Measurements from ENCODE around the gene HCN2. TPM values are rescaled to one million over a fixed set of nuclear protein-coding genes. Genes with fewer than 3 reads are reported as not detected.

The HCN2 gene
- total RNA-seq, 1 experiment from 2014 or later: 3.9 TPM

GRCh38 chr19:595326-596262, 5.9 kb downstream of the HCN2 start:
- H3K36me3 Mint-ChIP-seq (ENCODE audit: insufficient read depth, unreplicated experiment): peaks cover 6% of the 10 kb centered on the region
- H3K27me3 Mint-ChIP-seq (ENCODE audit: insufficient read depth, unreplicated experiment): peaks cover 7% of the 10 kb centered on the region
- ChIA-PET CTCF (interaction anchor here (0.5 kb wide), 1 partner anchor 21 kb away, joined by 9 read pairs; no protein-coding TSS in a partner anchor), POLR2A (no interaction called here)
- BruUV-seq (replicated peaks): no TSS peak
- H3K9me3 ChIP-seq: no peaks in the 10 kb centered on the region
- intact Hi-C loops (cut with micrococcal nuclease; ENCODE audit: unreplicated experiment): no loop called here
- H3K4me3 Mint-ChIP-seq (ENCODE audit: unreplicated experiment): no peak overlapping the region
- TF ChIP-seq, protein P1, sequence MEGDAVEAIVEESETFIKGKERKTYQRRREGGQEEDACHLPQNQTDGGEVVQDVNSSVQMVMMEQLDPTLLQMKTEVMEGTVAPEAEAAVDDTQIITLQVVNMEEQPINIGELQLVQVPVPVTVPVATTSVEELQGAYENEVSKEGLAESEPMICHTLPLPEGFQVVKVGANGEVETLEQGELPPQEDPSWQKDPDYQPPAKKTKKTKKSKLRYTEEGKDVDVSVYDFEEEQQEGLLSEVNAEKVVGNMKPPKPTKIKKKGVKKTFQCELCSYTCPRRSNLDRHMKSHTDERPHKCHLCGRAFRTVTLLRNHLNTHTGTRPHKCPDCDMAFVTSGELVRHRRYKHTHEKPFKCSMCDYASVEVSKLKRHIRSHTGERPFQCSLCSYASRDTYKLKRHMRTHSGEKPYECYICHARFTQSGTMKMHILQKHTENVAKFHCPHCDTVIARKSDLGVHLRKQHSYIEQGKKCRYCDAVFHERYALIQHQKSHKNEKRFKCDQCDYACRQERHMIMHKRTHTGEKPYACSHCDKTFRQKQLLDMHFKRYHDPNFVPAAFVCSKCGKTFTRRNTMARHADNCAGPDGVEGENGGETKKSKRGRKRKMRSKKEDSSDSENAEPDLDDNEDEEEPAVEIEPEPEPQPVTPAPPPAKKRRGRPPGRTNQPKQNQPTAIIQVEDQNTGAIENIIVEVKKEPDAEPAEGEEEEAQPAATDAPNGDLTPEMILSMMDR (IDR thresholded peaks at IDR 0.05; ENCODE audit: insufficient read depth in 1 of 2, low read depth in 1 of 2, low read length in 1 of 2, severe bottlenecking in 1 of 2, unreplicated experiment in 1 of 2): no peak
- H3K4me1 ChIP-seq: peaks cover 8% of the 10 kb centered on the region; the same call in 1 of the 2 replicates
- no peak for DNase-seq
- no peaks in the 10 kb centered on the region for H3K9me3 Mint-ChIP-seq (ENCODE audit: unreplicated experiment)
- no peak overlapping the region for H3K4me3 ChIP-seq (ENCODE audit: low read depth, low read length)
- 0 out of 2 replicates have a peak, but pooled peaks cover 2% of the 10 kb centered on the region for H3K27me3 ChIP-seq (replicated peaks; ENCODE audit: control insufficient read depth, insufficient read depth, low read length)
- H3K4me1 Mint-ChIP-seq (ENCODE audit: low read depth, unreplicated experiment): no peaks in the 10 kb centered on the region
- no peaks in the 10 kb centered on the region for H3K36me3 ChIP-seq (ENCODE audit: control insufficient read depth, insufficient read depth, low read length)
- no peak overlapping the region for H3K27ac Mint-ChIP-seq (ENCODE audit: unreplicated experiment)

GRCh38 chr19:596263-596655, 6.6 kb downstream of the HCN2 start:
- Mint-ChIP-seq H3K27ac (ENCODE audit: unreplicated experiment) (no peak overlapping the region), H3K4me1 (ENCODE audit: low read depth, unreplicated experiment) (no peaks in the 10 kb centered on the region), H3K9me3 (ENCODE audit: unreplicated experiment) (no peaks in the 10 kb centered on the region), H3K27me3 (ENCODE audit: insufficient read depth, unreplicated experiment) (peaks cover 5% of the 10 kb centered on the region), H3K4me3 (ENCODE audit: unreplicated experiment) (no peak overlapping the region), H3K36me3 (ENCODE audit: insufficient read depth, unreplicated experiment) (peaks cover 2% of the 10 kb centered on the region)
- no peak for DNase-seq
- H3K4me3 ChIP-seq (ENCODE audit: low read depth, low read length): no peak overlapping the region
- TF ChIP-seq, protein P1 (IDR thresholded peaks at IDR 0.05; ENCODE audit: insufficient read depth in 1 of 2, low read depth in 1 of 2, low read length in 1 of 2, severe bottlenecking in 1 of 2, unreplicated experiment in 1 of 2): no peak
- intact Hi-C loops (cut with micrococcal nuclease; ENCODE audit: unreplicated experiment): no loop called here
- 0 out of 2 replicates have a peak, but pooled peaks cover under 1% of the 10 kb centered on the region for H3K27me3 ChIP-seq (replicated peaks; ENCODE audit: control insufficient read depth, insufficient read depth, low read length)
- no peaks in the 10 kb centered on the region for H3K9me3 ChIP-seq
- CTCF ChIA-PET: no interaction called here
- H3K4me1 ChIP-seq: peaks cover 2% of the 10 kb centered on the region; the same call in 1 of the 2 replicates
- no TSS peak for BruUV-seq (replicated peaks)
- POLR2A ChIA-PET: no interaction called here
- H3K36me3 ChIP-seq (ENCODE audit: control insufficient read depth, insufficient read depth, low read length): no peaks in the 10 kb centered on the region

DNA sequence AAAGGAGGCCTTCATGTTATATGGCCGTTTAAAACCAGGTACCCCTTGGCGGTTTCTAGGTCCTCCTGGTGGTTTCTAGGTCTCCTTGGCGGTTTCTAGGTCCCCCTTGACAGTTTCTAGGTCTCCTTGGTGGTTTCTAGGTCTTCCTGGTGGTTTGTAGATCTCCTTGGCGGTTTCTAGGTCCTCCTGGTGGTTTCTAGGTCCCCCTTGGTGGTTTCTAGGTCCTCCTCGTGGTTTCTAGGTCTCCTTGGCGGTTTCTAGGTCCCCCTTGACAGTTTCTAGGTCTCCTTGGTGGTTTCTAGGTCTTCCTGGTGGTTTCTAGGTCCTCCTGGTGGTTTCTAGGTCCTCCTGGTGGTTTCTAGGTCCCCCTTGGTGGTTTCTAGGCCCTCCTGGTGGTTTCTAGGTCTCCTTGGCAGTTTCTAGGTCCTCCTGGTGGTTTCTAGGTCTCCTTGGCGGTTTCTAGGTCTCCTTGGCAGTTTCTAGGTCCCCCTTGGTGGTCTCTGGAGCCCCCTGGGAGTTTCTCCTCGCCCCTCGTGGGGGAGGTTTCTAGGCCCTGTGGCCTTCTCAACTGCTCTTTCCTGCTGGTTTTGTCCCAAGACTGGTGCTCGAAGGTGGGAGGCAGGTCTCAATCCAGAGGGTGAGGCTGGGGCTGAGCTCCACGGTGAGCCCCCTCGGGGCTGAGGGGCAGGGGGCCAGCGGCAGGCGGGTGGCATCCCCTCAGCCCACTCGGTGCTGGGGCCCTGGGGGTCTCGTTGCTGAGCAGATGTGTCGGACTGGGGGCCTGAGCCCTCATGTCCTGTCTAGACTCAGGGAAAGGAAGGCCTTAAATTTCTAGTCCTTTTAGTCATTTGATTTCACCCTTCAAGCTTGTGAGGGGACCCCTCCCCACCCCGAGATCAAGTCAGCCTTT, 8.0 kb downstream of the HCN2 start:
- Mint-ChIP-seq H3K4me3 (ENCODE audit: unreplicated experiment) (no peak overlapping the region), H3K36me3 (ENCODE audit: insufficient read depth, unreplicated experiment) (no peaks in the 10 kb centered on the region), H3K9me3 (ENCODE audit: unreplicated experiment) (no peaks in the 10 kb centered on the region), H3K4me1 (ENCODE audit: low read depth, unreplicated experiment) (no peaks in the 10 kb centered on the region), H3K27me3 (ENCODE audit: insufficient read depth, unreplicated experiment) (peaks cover 3% of the 10 kb centered on the region), H3K27ac (ENCODE audit: unreplicated experiment) (no peak overlapping the region)
- Histone ChIP-seq H3K27me3 (replicated peaks; ENCODE audit: control insufficient read depth, insufficient read depth, low read length) (no peaks in the 10 kb centered on the region), H3K4me3 (ENCODE audit: low read depth, low read length) (no peak overlapping the region), H3K4me1 (no peaks in the 10 kb centered on the region), H3K36me3 (ENCODE audit: control insufficient read depth, insufficient read depth, low read length) (no peaks in the 10 kb centered on the region), H3K9me3 (no peaks in the 10 kb centered on the region; the same call in 1 of the 2 replicates)
- intact Hi-C loops (cut with micrococcal nuclease; ENCODE audit: unreplicated experiment): no loop called here
- CTCF ChIA-PET: no interaction called here
- no peak for DNase-seq
- TF ChIP-seq, protein P1 (IDR thresholded peaks at IDR 0.05; ENCODE audit: insufficient read depth in 1 of 2, low read depth in 1 of 2, low read length in 1 of 2, severe bottlenecking in 1 of 2, unreplicated experiment in 1 of 2): no peak
- no TSS peak for BruUV-seq (replicated peaks)
- POLR2A ChIA-PET: no interaction called here

All from Caco-2 (cell line).